K562 (cell line): ENCODE measurements around the gene CERCAM. TPM values are rescaled to one million over a fixed set of nuclear protein-coding genes. Genes with fewer than 3 reads are reported as not detected.

Experiments
- ATAC-seq: fragments of 200-7000 bp; cut with Tn5 transposase; 3 replicates; pipeline ENCODE4 v1.9.1; 2020; ENCODE audit warnings: moderate library complexity
- BruUV-seq: library from RNA; stranded (reverse); fragments of 400-500 nt; replicated peaks from 2 replicates; lab custom pipeline; 2021; lab: Mats Ljungman, UMichigan
- CTCF ChIA-PET: fragments of 300-600 bp; formaldehyde crosslinking; extraction: SDS; loops from one replicate; lab custom pipeline; 2021; ENCODE audit warnings: low intra/inter-chr PET ratio; lab: Yijun Ruan, JAX
- POLR2A ChIA-PET: fragments of 300-600, 350-650 bp; sonication (Branson Sonifier 250); formaldehyde crosslinking; extraction: SDS; loops from one replicate; lab custom pipeline; 2021; ENCODE audit warnings: antibody characterized with exemption, inconsistent platforms; lab: Yijun Ruan, JAX
- DNase-seq, 4 experiments: peaks; one replicate each; pipeline versions ENCODE4 v3.0.0 to v3.0.0-alpha.2; 2011 to 2018; ENCODE audit warnings: low spot score in 3 of 4, mixed read lengths in 3 of 4; ENCODE audit errors: extremely low read depth in 1 of 4
- FAIRE-seq: peaks from 2 replicates; lab custom pipeline; 2011; peaks lifted over from hg19 to GRCh38; lab: Jason Lieb, UNC
- H2AFZ ChIP-seq: 2 replicates; pipeline ENCODE4 v1.6.0; 2011; ENCODE audit warnings: low read depth, low read length, control low read depth, inconsistent platforms
- H3K27ac ChIP-seq: fragments of 200-600 bp; 3 replicates; pipeline ENCODE4 v1.8.0; 2011; ENCODE audit warnings: low read depth, mild to moderate bottlenecking, control low read depth, inconsistent platforms, low read length, moderate library complexity, mixed read lengths; ENCODE audit errors: extremely low read depth
- H3K27me3 ChIP-seq, 2 experiments: fragments of 300-600 bp in 1 of 2; 2 replicates in 1 of 2; 3 replicates in 1 of 2; pipeline versions ENCODE4 v1.6.0 to v1.8.0; 2011; ENCODE audit warnings: inconsistent platforms in 2 of 2, low read length in 2 of 2, mild to moderate bottlenecking in 1 of 2, mixed read lengths in 1 of 2, moderate library complexity in 1 of 2; ENCODE audit not compliant: control insufficient read depth in 2 of 2, insufficient read depth in 2 of 2
- H3K36me3 ChIP-seq: fragments of 300-600 bp; 3 replicates; pipeline ENCODE4 v1.8.0; 2011; ENCODE audit warnings: mild to moderate bottlenecking, low read length, inconsistent platforms; ENCODE audit not compliant: control insufficient read depth, insufficient read depth
- H3K4me1 ChIP-seq, 2 experiments: fragments of 200-600 bp in 1 of 2; replicated peaks in 1 of 2; 2 replicates in 1 of 2; 3 replicates in 1 of 2; pipeline versions ENCODE4 v1.5.1 to v1.8.0; 2011; ENCODE audit warnings: inconsistent platforms in 2 of 2, low read length in 2 of 2, mild to moderate bottlenecking in 1 of 2, mixed read lengths in 1 of 2, moderate library complexity in 1 of 2; ENCODE audit not compliant: control insufficient read depth in 2 of 2, insufficient read depth in 2 of 2
- H3K4me2 ChIP-seq: 2 replicates; pipeline ENCODE4 v1.6.1; 2011; ENCODE audit warnings: low read length, control low read depth, inconsistent platforms, mixed read lengths; ENCODE audit not compliant: insufficient read depth
- H3K4me3 ChIP-seq: fragments of 200-600 bp; sonication (generic), shearing (Covaris generic); 2 replicates; pipeline ENCODE4 v1.5.1; 2016; ENCODE audit warnings: control low read depth, inconsistent platforms
- H3K79me2 ChIP-seq: fragments of 200-600 bp; 3 replicates; pipeline ENCODE4 v1.8.0; 2011; ENCODE audit warnings: low read length, inconsistent platforms; ENCODE audit not compliant: control insufficient read depth, insufficient read depth
- H3K9ac ChIP-seq, 2 experiments: 2 replicates each; pipeline versions ENCODE4 v1.6.0 to v1.6.1; 2011; ENCODE audit warnings: low read depth in 2 of 2, low read length in 2 of 2, control low read depth in 1 of 2, inconsistent platforms in 1 of 2, mild to moderate bottlenecking in 1 of 2, mixed read lengths in 1 of 2; ENCODE audit not compliant: insufficient read depth in 1 of 2
- H3K9me1 ChIP-seq: one replicate; pipeline ENCODE4 v1.6.0; 2011; ENCODE audit warnings: inconsistent platforms, mild to moderate bottlenecking, low read length, moderate library complexity; ENCODE audit not compliant: control insufficient read depth, insufficient read depth
- H3K9me3 ChIP-seq: replicated peaks from 2 replicates; pipeline ENCODE4 v1.5.1; 2011; ENCODE audit warnings: low read depth, low read length, inconsistent platforms; ENCODE audit not compliant: control insufficient read depth, insufficient read depth
- H4K20me1 ChIP-seq: replicated peaks from 2 replicates; pipeline ENCODE4 v1.6.1; 2011; ENCODE audit warnings: low read length, inconsistent platforms, mixed read lengths; ENCODE audit not compliant: control insufficient read depth, insufficient read depth
- GATA2 ChIP-seq: sonication (generic); formaldehyde crosslinking; IDR thresholded peaks from 2 replicates; pipeline ENCODE4 v1.4.0; 2020; ENCODE audit warnings: mild to moderate bottlenecking, missing genetic modification reagents
- STAT5A ChIP-seq: IDR thresholded peaks from 2 replicates; pipeline ENCODE4 v1.6.1; 2012; ENCODE audit warnings: low read length, inconsistent platforms, borderline replicate concordance
- ZBTB8A ChIP-seq: fragments of 450-650 bp; IDR thresholded peaks from 2 replicates; pipeline ENCODE4 v1.6.1; 2018; ENCODE audit warnings: mild to moderate bottlenecking, moderate library complexity; ENCODE audit not compliant: partially characterized antibody
- WGBS: fragments of 100-300 bp; shearing (Covaris generic); methylation state at CpG from one replicate; pipeline ENCODE4 v1.1.6; 2016; ENCODE audit warnings: low coverage, mixed read lengths; ENCODE audit not compliant: insufficient coverage; ENCODE audit errors: missing lambda C conversion rate; 5-methylcytosine and 5-hydroxymethylcytosine counted together
- in situ Hi-C: fragments of 300-500 bp; cut with MboI; formaldehyde crosslinking; loops from 4 replicates; pipeline ENCODE4 v1.15.0; 2018; ENCODE audit warnings: inconsistent platforms, mixed read lengths
- intact Hi-C: fragments of 100-400 bp; cut with micrococcal nuclease; formaldehyde crosslinking; loops from 2 replicates; pipeline ENCODE4 v1.14.2; 2022
- polyA plus RNA-seq, 8 experiments: library from polyadenylated mRNA; depleted of rRNA in 4 of 8; stranded (reverse) in 5 of 8; unstranded in 3 of 8; fragments of >200 nt; fragmentation: Nextera tagmentation in 2 of 8; fragmentation: Illumina TruSeq in 1 of 8; extraction: Ambion mirVana in 2 of 8; extraction: Trizol in 1 of 8; gene quantifications; 2 replicates each; pipeline versions ENCODE4 v1.2.1 to v1.2.3, GENCODE V29; 2011 to 2014; ENCODE audit warnings: inconsistent platforms in 1 of 8, missing spikeins in 1 of 8
- total RNA-seq, 7 experiments: library from RNA; depleted of rRNA in 6 of 7; stranded (reverse); fragments of >200 nt in 6 of 7; fragmentation: Illumina TruSeq in 2 of 7; extraction: Trizol in 2 of 7; gene quantifications; 2 replicates each; pipeline versions ENCODE4 v1.2.1 to v1.2.3, GENCODE V29; 2011 to 2021; ENCODE audit warnings: low replicate concordance in 1 of 7
- TF ChIP-seq, protein P1 (sequence below): fragments of 250-450 bp; sonication (Bioruptor Pico); IDR thresholded peaks from 2 replicates; pipeline ENCODE4 v1.4.0; 2020; ENCODE audit warnings: mild to moderate bottlenecking, moderate library complexity
- TF ChIP-seq, protein P2 (sequence below): fragments of 250-450 bp; sonication (Bioruptor Pico); IDR thresholded peaks from 2 replicates; pipeline ENCODE4 v1.8.0; 2021; ENCODE audit warnings: moderate library complexity, mild to moderate bottlenecking, inconsistent platforms
- TF ChIP-seq, protein P3 (sequence below): fragments of 250-450 bp; sonication (Bioruptor Pico); IDR thresholded peaks from 2 replicates; pipeline ENCODE4 v1.5.1; 2021; ENCODE audit warnings: mild to moderate bottlenecking

CERCAM gene
- total and polyA plus RNA-seq, 9 of the 15 experiments (the other 6 are each of a cell fraction or from before 2014, with no cell fraction given) = 0.75 to 24.0 (median 18.0) TPM

DNA sequence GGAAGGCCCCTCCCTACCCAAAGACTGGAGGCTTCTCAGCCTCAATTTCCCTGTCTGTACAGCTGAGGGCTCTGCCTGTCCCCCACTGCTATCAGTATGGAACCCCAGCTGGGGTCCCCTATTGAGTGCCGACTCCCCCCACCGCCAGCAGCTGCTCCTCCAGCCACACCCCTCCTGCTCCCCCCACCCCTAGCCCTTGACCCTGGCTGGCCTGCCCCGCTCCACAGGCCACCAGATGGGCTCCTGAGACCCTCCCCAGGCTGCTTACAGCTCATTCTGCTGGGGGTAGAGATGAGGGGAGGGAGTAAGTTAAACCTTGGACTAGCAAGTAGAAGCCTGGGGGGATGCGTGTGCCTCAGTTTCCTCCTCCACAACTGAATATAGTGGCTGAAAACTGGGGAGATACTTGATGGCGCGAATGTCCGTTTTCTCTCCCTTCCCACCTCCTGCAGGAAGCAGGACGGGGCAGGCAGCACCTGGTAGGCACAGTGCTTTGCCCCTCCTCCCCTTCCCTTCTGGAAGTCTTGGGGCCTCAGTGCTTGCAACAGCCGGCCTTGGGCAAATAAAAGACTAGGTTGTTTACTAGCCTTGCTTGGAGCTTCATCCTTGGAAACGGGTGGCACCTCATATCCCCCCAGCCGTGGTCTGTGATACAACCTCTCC lies 30.4 kb upstream of the CERCAM start:
- ChIA-PET CTCF (no interaction called here), POLR2A (interaction anchor here (0.5 to 1.5 kb wide), 4 partner anchors 13 to 150 kb away, joined by 3 read pairs; partner anchors contain the start of gene URM1)
- no peaks in the 10 kb centered on the region; a peak in 1 of 5 replicates for H3K27me3 ChIP-seq
- peaks cover 63% of the 10 kb centered on the region; the same call in 2 of the 3 replicates for H3K36me3 ChIP-seq
- no peaks in the 10 kb centered on the region for H3K79me2 ChIP-seq
- no peak overlapping the region for H3K4me2 ChIP-seq
- H2AFZ ChIP-seq = no peak overlapping the region
- TSS peak; percentile 40 for BruUV-seq
- H3K27ac ChIP-seq = no peak overlapping the region
- H3K9me1 ChIP-seq = peaks cover 5% of the 10 kb centered on the region
- H3K4me3 ChIP-seq = no peak overlapping the region
- no peaks in the 10 kb centered on the region for H4K20me1 ChIP-seq
- intact Hi-C loops (no loop called here), in situ Hi-C loops (no loop called here)
- WGBS = 92% methylated on average over 5 of the region's 11 CpGs
- TF ChIP-seq, protein P1, sequence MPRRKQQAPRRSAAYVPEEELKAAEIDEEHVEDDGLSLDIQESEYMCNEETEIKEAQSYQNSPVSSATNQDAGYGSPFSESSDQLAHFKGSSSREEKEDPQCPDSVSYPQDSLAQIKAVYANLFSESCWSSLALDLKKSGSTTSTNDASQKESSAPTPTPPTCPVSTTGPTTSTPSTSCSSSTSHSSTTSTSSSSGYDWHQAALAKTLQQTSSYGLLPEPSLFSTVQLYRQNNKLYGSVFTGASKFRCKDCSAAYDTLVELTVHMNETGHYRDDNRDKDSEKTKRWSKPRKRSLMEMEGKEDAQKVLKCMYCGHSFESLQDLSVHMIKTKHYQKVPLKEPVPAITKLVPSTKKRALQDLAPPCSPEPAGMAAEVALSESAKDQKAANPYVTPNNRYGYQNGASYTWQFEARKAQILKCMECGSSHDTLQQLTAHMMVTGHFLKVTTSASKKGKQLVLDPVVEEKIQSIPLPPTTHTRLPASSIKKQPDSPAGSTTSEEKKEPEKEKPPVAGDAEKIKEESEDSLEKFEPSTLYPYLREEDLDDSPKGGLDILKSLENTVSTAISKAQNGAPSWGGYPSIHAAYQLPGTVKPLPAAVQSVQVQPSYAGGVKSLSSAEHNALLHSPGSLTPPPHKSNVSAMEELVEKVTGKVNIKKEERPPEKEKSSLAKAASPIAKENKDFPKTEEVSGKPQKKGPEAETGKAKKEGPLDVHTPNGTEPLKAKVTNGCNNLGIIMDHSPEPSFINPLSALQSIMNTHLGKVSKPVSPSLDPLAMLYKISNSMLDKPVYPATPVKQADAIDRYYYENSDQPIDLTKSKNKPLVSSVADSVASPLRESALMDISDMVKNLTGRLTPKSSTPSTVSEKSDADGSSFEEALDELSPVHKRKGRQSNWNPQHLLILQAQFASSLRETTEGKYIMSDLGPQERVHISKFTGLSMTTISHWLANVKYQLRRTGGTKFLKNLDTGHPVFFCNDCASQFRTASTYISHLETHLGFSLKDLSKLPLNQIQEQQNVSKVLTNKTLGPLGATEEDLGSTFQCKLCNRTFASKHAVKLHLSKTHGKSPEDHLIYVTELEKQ (CRISPR knock-in tag) = no peak
- TF ChIP-seq, protein P2, sequence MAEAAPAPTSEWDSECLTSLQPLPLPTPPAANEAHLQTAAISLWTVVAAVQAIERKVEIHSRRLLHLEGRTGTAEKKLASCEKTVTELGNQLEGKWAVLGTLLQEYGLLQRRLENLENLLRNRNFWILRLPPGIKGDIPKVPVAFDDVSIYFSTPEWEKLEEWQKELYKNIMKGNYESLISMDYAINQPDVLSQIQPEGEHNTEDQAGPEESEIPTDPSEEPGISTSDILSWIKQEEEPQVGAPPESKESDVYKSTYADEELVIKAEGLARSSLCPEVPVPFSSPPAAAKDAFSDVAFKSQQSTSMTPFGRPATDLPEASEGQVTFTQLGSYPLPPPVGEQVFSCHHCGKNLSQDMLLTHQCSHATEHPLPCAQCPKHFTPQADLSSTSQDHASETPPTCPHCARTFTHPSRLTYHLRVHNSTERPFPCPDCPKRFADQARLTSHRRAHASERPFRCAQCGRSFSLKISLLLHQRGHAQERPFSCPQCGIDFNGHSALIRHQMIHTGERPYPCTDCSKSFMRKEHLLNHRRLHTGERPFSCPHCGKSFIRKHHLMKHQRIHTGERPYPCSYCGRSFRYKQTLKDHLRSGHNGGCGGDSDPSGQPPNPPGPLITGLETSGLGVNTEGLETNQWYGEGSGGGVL (CRISPR knock-in tag) = no peak
- TF ChIP-seq ZBTB8A = no peak
- TF ChIP-seq, protein P3, sequence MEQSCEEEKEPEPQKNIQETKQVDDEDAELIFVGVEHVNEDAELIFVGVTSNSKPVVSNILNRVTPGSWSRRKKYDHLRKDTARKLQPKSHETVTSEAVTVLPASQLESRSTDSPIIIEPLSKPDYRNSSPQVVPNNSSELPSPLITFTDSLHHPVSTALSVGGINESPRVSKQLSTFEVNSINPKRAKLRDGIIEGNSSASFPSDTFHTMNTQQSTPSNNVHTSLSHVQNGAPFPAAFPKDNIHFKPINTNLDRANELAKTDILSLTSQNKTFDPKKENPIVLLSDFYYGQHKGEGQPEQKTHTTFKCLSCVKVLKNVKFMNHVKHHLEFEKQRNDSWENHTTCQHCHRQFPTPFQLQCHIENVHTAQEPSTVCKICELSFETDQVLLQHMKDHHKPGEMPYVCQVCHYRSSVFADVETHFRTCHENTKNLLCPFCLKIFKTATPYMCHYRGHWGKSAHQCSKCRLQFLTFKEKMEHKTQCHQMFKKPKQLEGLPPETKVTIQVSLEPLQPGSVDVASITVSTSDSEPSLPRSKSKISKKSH (CRISPR knock-in tag) = no peak
- no peak for TF ChIP-seq STAT5A
- no peak for TF ChIP-seq GATA2
- H3K4me1 ChIP-seq = peaks cover 0 to 14% of the 10 kb centered on the region in 2 experiments; a peak in 2 of 5 replicates
- H3K9me3 ChIP-seq = no peaks in the 10 kb centered on the region
- FAIRE-seq (no peak), ATAC-seq (no peak), DNase-seq (no peak)
- no peak overlapping the region for H3K9ac ChIP-seq
